Mucosa of rectum (tissue), 2 donors: ENCODE measurements around the gene GABARAPL1.

Experiments used
- H3K27ac ChIP-seq, 2 donors: one replicate each; pipeline ENCODE4 v1.7.0; 2013; ENCODE audit warnings: inconsistent platforms in 2 of 2, low read depth in 2 of 2, low read length in 2 of 2
- H3K27me3 ChIP-seq, 2 donors: one replicate each; pipeline ENCODE4 v1.7.0; 2013; ENCODE audit warnings: low read length in 2 of 2; ENCODE audit not compliant: control insufficient read depth in 2 of 2, insufficient read depth in 2 of 2
- H3K36me3 ChIP-seq, 2 donors: one replicate each; pipeline ENCODE4 v1.7.0; 2013; ENCODE audit warnings: low read length in 2 of 2; ENCODE audit not compliant: control insufficient read depth in 2 of 2, insufficient read depth in 2 of 2
- H3K4me1 ChIP-seq, 2 donors: one replicate each; pipeline ENCODE4 v1.7.0; 2013; ENCODE audit warnings: low read length in 2 of 2, mild to moderate bottlenecking in 1 of 2; ENCODE audit not compliant: control insufficient read depth in 2 of 2, insufficient read depth in 2 of 2
- H3K4me3 ChIP-seq, 2 donors: one replicate each; pipeline ENCODE4 v1.7.0; 2013; ENCODE audit warnings: low read length in 2 of 2
- H3K9ac ChIP-seq, 2 donors: one replicate each; pipeline ENCODE4 v1.7.0; 2013; ENCODE audit warnings: low read length in 2 of 2, low read depth in 1 of 2, mild to moderate bottlenecking in 1 of 2
- H3K9me3 ChIP-seq, 2 donors: one replicate each; pipeline ENCODE4 v1.7.0; 2013; ENCODE audit warnings: low read length in 2 of 2; ENCODE audit not compliant: control insufficient read depth in 2 of 2
- donor health status: healthy.
- donor health status: Normal muscosa, but diverticular disease.

The GABARAPL1 gene

DNA sequence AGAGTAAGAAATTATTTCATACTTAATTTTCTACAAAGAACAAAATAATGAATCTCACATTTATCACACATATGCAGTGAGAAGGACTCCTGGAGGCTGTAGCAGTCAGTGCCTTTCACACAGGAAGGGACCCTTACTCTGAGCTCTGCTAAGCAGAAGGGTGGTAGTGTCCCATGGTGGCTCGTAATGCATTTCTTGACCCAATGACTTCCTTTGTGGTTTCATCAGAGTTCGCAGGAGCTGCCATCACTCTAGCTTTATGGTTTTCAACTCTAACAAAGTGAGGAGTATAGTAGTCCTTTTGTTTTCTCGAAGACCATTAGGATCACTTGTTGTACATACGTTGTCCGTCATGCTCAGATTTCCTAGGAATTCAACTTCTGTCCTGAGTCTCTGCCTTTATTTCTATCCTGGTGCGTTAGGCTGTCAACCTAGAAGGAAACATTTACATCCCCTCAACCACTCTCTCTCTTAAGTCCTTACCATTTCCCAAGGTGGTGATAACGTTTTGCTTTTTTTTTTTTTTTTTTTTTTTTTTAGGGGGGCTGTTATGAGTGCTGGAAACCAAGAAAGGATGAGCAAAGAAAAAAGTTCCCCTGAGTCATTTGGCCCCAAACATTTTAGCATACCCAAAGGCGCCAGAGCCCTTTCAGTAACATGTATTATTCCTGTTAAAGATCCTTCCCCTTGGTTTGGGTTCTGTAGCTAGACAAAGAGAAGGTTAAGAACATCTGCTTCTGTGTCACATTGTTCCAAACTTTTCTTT is 37.2 kb downstream of the GABARAPL1 start:
- Histone ChIP-seq H3K9me3 (no peaks in the 10 kb centered on the region), H3K27ac (no peak overlapping the region), H3K9ac (no peak overlapping the region), H3K27me3 (no peaks in the 10 kb centered on the region), H3K4me3 (no peak overlapping the region), H3K4me1 (no peaks in the 10 kb centered on the region), H3K36me3 (no peaks in the 10 kb centered on the region)

DNA sequence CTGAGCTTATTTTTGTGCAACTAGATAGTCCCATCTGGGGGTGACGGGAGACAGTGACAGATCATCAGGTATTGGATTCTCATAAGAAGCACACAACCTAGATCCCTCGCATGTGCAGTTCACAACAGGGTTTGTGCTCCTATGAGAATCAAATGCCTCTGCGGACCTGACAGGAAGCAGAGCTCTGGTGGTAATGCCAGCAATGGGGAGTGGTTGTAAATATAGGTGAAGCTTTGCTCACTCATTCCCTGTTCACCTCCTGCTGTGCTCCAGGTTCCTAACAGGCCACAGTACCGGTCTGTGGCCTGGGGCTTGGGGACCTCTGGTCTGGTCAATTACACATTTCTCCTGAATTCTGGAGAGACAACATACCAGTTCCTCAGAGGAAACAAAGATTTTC is 39.0 kb downstream of the GABARAPL1 start:
- Histone ChIP-seq H3K27me3 (no peaks in the 10 kb centered on the region), H3K27ac (no peak overlapping the region), H3K4me1 (no peaks in the 10 kb centered on the region), H3K9me3 (no peaks in the 10 kb centered on the region), H3K4me3 (no peak overlapping the region), H3K9ac (no peak overlapping the region), H3K36me3 (no peaks in the 10 kb centered on the region)

DNA sequence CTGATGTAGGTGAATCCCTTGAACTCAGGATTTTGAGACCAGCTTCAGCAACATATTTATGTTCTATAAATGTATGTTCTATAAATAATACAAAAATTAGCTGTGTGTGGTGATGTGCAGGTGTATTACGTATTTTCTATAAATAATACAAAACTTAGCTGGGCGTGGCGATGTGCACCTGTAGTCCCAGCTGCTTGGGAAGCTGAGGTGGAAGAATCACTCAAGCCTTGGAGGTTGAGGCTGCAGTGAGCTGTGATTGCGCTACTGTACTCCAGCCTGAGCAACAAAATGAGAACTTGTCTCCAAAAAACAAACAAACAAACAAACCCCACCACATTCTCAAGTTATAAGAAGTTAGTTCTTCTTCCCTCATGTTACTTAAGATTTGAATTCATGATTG is 39.5 kb downstream of the GABARAPL1 start:
- Histone ChIP-seq H3K4me1 (no peaks in the 10 kb centered on the region), H3K9ac (no peak overlapping the region), H3K4me3 (no peak overlapping the region), H3K27ac (no peak overlapping the region), H3K36me3 (no peaks in the 10 kb centered on the region), H3K9me3 (no peaks in the 10 kb centered on the region), H3K27me3 (no peaks in the 10 kb centered on the region)

DNA sequence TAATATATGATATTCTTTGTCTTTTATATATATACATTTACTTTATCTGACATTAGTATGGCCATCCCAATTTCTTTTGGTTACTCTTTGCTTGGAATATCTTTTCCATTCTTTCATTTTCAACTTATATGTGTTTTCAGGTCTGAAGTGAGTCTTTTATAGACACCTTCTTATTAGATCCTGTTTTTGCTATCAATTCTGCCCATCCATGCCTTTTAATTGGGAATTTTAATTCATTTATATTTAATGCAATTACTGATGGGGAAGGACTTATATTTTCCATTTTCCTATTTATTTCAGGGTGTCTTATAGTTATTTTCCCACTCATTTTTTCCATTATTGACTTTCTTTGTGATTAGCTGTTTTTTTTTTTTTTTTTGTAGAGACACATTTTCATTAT is 43.4 kb downstream of the GABARAPL1 start:
- Histone ChIP-seq H3K27me3 (no peaks in the 10 kb centered on the region), H3K27ac (no peak overlapping the region), H3K4me1 (no peaks in the 10 kb centered on the region), H3K9ac (no peak overlapping the region), H3K9me3 (no peaks in the 10 kb centered on the region), H3K4me3 (no peak overlapping the region), H3K36me3 (no peaks in the 10 kb centered on the region)

DNA sequence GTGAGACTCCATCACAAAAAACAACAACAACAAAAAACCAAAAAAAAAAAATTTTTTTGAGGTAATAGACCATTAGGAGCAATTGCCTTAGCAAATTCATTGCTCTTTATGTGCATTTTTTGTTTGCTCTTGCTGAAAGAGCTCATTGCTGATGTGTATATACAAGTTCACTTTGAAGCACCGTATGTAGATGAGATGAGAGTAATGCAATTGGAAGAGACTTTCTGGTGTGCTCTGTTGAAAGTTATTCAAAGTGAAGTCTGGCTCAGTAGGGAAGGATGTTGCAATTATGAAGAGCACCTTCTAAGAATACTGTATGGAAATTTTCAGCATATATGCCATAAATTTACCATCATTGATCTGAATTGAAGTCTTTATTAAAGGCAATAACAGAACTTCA is 48.2 kb downstream of the GABARAPL1 start:
- no peaks in the 10 kb centered on the region for H3K9me3 ChIP-seq
- H3K9ac ChIP-seq: no peak overlapping the region
- H3K27ac ChIP-seq: no peak overlapping the region
- H3K36me3 ChIP-seq: no peaks in the 10 kb centered on the region
- H3K4me1 ChIP-seq: no peaks in the 10 kb centered on the region
- H3K27me3 ChIP-seq: no peaks in the 10 kb centered on the region
- no peak overlapping the region for H3K4me3 ChIP-seq

DNA sequence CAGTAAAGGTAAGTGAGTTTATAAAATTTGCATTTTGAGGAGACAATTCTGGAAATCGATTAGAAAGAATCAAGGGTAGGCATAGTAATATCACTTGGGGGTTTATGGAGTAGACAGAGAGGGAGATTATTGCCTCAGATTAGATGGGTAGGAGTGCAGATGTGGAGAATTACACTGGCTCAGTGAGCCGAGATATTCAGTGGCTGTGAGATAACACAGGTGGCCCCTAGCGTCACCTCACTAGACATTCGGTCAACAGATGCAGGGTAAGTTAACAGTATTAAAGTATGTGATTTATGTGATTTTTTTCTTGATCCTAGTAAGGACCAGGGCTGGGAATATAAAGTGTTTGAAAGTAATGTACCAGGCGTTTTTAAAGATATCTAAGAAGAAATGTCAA is 55.4 kb downstream of the GABARAPL1 start:
- H3K36me3 ChIP-seq: no peaks in the 10 kb centered on the region
- H3K27ac ChIP-seq: no peak overlapping the region
- H3K9me3 ChIP-seq: no peaks in the 10 kb centered on the region
- H3K4me1 ChIP-seq: no peaks in the 10 kb centered on the region
- no peaks in the 10 kb centered on the region for H3K27me3 ChIP-seq
- H3K4me3 ChIP-seq: no peak overlapping the region
- H3K9ac ChIP-seq: no peak overlapping the region

DNA sequence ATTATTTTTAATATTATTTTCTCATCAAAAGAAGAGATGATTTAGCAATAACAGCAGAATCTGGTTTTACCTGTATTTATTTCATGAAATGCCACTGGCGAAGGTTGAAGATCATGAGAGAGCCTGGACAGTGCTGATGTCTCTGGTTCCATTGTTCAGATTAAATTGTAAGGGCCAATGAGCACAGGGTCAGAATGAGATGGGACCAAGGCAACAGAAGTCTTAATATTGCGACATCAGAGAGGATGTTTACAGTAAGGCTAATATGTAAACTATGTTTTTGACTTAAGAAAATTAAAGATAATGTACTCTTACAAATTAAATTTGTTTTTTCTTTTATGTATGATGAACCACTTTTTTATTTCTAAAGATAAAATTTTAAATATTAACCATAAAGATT is 59.8 kb downstream of the GABARAPL1 start:
- H3K36me3 ChIP-seq: no peaks in the 10 kb centered on the region
- no peak overlapping the region for H3K27ac ChIP-seq
- no peak overlapping the region for H3K4me3 ChIP-seq
- no peaks in the 10 kb centered on the region for H3K9me3 ChIP-seq
- no peak overlapping the region for H3K9ac ChIP-seq
- H3K4me1 ChIP-seq: no peaks in the 10 kb centered on the region
- H3K27me3 ChIP-seq: no peaks in the 10 kb centered on the region
